GM18511 (cell line): ENCODE results near the gene TRIP13.
"Not testable (repeated sequence)": the region's sequence is repeated elsewhere in the genome, so short reads cannot be mapped to it uniquely, and the experiment has no call there.

Experiments
- ATAC-seq: cut with Tn5 transposase; IDR thresholded peaks from one replicate; pipeline ENCODE4 v1.9.1; 2021; ENCODE audit warnings: mild to moderate bottlenecking, moderate library complexity; ENCODE audit not compliant: unreplicated experiment

Gene TRIP13

GRCh38 chr5:916441-917293, 24.0 kb downstream of the TRIP13 start:
- no peak for ATAC-seq

- ATAC-seq = not testable (repeated sequence)
These were observed 26.0 kb downstream of the TRIP13 start for GRCh38 chr5:918717-919116.

- no peak for ATAC-seq
These were observed 26.8 kb downstream of the TRIP13 start for GRCh38 chr5:919356-920000.

DNA sequence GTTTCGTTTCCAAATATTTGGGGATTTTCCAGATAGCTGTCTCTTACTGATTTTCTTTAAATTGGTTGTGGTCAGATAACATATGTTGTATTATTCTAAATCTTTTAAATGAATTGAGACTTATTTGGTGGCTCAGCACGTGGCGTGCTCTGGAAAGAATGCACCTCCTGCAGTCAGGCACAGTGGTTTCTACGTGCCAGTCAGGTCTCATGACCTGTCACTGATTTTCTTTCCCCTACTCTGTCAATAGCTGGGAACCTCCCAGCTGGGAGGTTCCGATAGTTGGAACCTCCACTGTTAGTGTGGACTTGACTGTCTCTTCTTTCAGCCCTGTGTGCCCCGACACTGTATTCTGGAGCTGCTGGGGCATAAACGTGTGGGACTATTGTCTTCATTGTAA, 27.6 kb downstream of the TRIP13 start:
- ATAC-seq = no peak

DNA sequence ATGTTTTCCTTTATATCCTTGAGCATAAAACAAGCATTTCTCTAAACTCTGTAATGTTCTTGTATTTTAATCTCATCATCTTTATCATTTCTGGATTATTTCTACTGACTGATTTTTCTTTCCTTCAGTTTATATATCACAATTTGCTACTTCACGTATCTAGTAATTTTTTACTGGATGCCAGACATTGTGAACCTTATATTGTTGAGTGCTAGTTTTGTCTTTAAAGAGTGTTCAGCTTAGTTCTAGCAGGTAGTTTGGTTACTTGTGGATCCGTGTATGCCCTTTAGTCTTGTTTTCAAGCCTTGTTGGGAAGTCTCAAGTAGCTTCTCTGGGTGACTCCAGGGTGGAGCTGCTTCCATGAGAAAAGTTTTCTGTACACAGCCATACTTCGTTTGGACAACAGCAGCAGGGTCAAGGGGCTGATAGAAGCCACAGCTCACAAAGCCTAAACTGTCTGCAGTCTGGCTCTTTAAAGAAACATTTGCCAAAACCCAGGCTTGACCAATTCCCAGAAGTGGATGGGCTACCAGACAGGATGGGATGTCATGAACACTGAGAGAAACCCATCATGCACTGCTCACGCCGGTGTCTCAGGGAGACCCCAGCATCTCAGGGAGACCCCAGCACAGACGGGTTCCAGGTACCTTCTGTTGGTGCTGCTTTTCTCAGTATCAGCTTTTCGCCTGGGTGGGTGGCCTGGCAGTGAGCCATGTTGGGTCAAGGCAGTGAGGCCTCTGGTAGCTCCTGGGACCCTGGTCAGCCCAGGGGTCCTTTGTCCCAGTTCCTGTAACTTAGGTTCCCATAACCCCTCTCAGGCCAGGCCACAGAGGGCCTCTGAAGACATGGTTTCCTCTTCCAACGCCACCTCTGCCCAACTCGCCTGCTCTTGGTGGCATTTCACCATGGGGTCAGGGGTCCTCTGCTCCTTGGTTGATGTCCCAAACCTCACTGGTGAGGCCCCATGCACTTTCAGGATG, 29.1 kb downstream of the TRIP13 start:
- ATAC-seq = no peak

- ATAC-seq = no peak
These were observed 30.0 kb downstream of the TRIP13 start for GRCh38 chr5:922436-923280.

GRCh38 chr5:923281-923873, 30.7 kb downstream of the TRIP13 start:
- ATAC-seq = no peak

GRCh38 chr5:926417-927171, 33.9 kb downstream of the TRIP13 start:
- no peak for ATAC-seq

GRCh38 chr5:927172-928015, 34.7 kb downstream of the TRIP13 start:
- ATAC-seq = no peak

- ATAC-seq = not testable (repeated sequence)
These were observed 36.5 kb downstream of the TRIP13 start for GRCh38 chr5:929182-929581.

GRCh38 chr5:929596-929995, 36.9 kb downstream of the TRIP13 start:
- ATAC-seq = no peak

DNA sequence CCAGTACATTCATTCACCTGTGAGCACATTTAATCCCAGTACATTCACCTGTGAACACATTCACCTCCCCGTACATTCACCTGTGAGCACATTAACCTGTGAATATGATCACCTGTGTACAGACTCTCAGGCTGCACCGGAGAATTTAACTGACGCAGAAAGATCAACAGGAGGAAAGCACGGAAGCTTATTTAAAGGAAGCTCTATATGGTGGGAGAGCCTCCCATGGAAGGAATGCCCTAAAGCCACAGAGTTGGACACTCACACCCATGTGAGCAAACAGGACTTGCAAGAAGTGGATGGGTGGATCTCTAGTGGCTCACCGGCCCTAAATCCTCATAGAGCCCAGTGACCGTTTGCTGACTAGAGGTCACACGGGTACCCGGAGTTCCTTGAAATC, 38.2 kb downstream of the TRIP13 start:
- ATAC-seq = no peak

DNA sequence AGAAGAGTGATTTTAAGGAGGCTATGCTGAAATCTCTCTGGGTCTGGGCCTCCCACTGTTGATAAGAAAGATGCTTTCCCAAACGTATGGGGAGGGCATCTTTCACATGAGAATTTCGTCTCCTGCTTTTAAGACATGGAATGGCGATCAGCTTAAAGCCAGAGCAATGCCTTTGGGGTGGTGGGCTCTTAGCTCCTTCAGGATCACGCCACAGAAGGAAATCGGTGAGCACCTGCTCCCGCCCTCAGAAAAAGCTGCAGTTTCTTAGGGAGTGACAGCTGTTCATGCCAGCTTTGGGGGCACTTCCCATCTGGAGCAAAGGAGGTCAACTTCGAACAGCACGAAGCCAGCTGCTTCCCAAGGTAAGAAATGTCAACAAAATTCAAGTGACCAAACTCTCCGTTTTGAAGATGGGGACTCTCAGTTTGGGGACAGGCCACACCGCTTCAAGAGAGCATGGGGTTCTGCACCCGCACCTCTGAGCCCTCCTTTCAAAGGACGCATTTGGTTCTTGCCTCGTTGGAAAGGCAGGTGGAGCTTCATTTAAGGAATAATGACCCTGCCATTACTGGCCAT, 39.0 kb downstream of the TRIP13 start:
- no peak for ATAC-seq

DNA sequence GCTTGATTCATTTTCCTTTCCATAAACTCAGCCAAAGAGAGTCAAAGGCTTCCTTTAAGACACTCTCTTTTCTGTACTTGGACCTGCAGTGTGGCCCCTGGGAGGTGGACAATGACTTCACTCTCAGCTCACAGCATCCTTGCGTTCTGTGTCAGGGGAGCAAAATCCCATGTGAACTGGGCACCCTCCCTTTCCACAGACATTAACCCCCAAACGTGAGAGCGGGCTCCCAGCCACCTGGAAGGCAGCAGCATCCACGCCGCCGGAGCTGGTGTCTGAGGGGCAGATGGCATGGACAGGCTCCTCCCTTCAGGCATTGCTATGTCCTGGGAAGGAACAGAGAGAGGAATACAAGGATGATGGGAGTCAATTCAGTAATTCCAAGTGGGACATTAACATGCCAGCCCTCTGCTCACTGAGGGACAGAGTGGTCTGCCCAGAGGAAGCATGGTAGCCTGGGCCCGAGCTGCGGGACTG, 39.5 kb downstream of the TRIP13 start:
- no peak for ATAC-seq

DNA sequence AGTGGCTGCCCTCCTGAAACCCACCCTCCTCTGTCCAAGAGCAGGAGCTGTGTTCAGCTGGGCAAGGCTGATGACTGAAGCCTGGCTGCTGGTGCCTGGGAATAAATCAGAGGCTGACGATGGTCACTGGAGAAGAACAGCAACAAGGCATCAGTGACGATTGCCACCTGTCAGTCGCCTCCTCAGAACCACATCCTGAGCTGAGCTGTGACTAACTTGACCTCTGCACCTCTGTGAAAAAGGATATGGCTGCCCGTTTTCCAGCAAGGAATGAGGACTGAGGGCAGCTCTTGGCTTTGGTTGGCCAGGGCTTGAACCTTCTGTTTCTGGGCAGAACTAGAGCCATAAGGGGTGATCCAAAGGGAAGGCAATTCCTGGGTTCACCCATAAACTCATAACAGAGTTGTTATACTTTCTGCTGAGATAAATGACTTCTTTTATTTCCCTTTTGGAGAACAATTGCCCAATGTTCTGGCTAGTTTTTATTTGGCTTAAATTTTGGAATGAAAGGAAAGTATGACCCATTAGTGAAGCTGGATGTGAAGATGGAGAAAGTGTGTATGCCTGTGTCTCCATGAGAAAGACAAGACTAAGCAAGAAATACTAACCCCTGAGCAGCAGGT, 40.1 kb downstream of the TRIP13 start:
- ATAC-seq = no peak

DNA sequence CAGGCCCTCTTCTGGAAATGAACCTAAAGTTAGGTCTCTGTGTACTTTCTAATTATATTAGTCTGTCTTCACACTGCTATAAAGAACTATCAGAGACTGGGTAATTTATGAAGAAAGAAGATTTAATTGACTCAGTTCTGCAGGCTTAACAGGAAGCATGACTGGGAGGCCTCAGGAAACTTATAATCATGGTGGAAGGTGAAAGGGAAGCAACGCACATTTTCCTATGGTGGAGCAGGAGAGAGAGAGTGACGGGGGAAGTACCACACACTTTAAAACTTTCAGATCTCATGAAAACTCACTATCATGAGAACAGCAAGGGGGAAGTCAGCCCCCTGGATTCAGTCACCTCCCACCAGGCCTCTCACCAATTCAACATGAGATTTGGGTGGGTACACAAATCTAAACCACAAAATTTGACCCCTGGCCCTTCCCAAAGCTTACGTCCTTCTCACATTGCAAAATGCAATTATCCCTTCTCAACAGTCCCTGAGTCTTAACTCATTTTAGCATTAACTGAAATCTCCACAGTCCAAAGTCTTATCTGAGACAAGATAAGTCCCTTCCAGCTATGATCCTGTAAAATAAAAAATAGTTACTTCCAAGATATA, 40.7 kb downstream of the TRIP13 start:
- no peak for ATAC-seq

- ATAC-seq = not testable (repeated sequence)
These were observed 41.3 kb downstream of the TRIP13 start for GRCh38 chr5:933951-934350.
